H1 (cell line): ENCODE results near the gene CFAP100. TPM values are rescaled to one million over a fixed set of nuclear protein-coding genes. Genes with fewer than 3 reads are reported as not detected.

ENCODE experiments used
- CTCF ChIA-PET: fragments of 300-600 bp; sonication (Branson Sonifier 250); formaldehyde crosslinking; loops from one replicate; lab custom pipeline; 2021; ENCODE audit not compliant: partially characterized antibody; lab: Charles Lee
- POLR2A ChIA-PET: fragments of 300-600 bp; sonication (Branson Sonifier 250); formaldehyde crosslinking; loops from one replicate; lab custom pipeline; 2021; ENCODE audit warnings: inconsistent platforms; ENCODE audit not compliant: partially characterized antibody; lab: Charles Lee
- DNase-seq, 2 experiments: peaks; one replicate each; pipeline versions ENCODE4 v3.0.0 to v3.0.0-alpha.2; 2010 to 2022; ENCODE audit warnings: low spot score in 2 of 2, low read depth in 1 of 2, mixed read lengths in 1 of 2
- FAIRE-seq: peaks from 2 replicates; lab custom pipeline; 2011; peaks lifted over from hg19 to GRCh38; lab: Jason Lieb, UNC
- H2AFZ ChIP-seq: 2 replicates; pipeline ENCODE4 v1.8.1; 2012; ENCODE audit warnings: low read length, inconsistent platforms
- H2AK5ac ChIP-seq: 2 replicates; pipeline ENCODE4 v1.6.1; 2013; ENCODE audit warnings: low read depth, low read length
- H2BK120ac ChIP-seq: replicated peaks from 2 replicates; pipeline ENCODE3; 2013; ENCODE audit warnings: low read depth, low read length, inconsistent platforms
- H2BK12ac ChIP-seq: 2 replicates; pipeline ENCODE4 v1.6.1; 2013; ENCODE audit warnings: low read depth, low read length
- H2BK15ac ChIP-seq: 2 replicates; pipeline ENCODE4 v1.6.1; 2013; ENCODE audit warnings: low read length
- H2BK20ac ChIP-seq: 2 replicates; pipeline ENCODE4 v1.6.1; 2013; ENCODE audit warnings: low read length
- H2BK5ac ChIP-seq: 2 replicates; pipeline ENCODE4 v1.6.1; 2013; ENCODE audit warnings: low read depth, low read length
- H3K14ac ChIP-seq: 2 replicates; pipeline ENCODE4 v1.6.1; 2013; ENCODE audit warnings: inconsistent platforms; ENCODE audit not compliant: insufficient read length
- H3K18ac ChIP-seq: 2 replicates; pipeline ENCODE4 v1.6.1; 2013; ENCODE audit warnings: low read length; ENCODE audit errors: extremely low read depth
- H3K23ac ChIP-seq: 2 replicates; pipeline ENCODE4 v1.6.1; 2013; ENCODE audit warnings: inconsistent platforms; ENCODE audit not compliant: insufficient read length
- H3K23me2 ChIP-seq: 2 replicates; pipeline ENCODE4 v1.6.1; 2013; ENCODE audit warnings: low read depth, low read length
- H3K27ac ChIP-seq: 2 replicates; pipeline ENCODE4 v1.6.1; 2011; ENCODE audit warnings: low read depth, low read length, inconsistent platforms
- H3K27me3 ChIP-seq, 4 experiments: replicated peaks in 1 of 4; 1 replicate in 1 of 4; 2 replicates in 3 of 4; pipeline versions ENCODE4 v1.6.1 to v1.8.1; 2011 to 2013; ENCODE audit warnings: low read length in 3 of 4, mild to moderate bottlenecking in 3 of 4, inconsistent platforms in 2 of 4, mixed read lengths in 2 of 4, moderate library complexity in 1 of 4; ENCODE audit not compliant: control insufficient read depth in 3 of 4, insufficient read depth in 3 of 4; ENCODE audit errors: extremely low read depth in 1 of 4
- H3K36me3 ChIP-seq, 4 experiments: 2 replicates each; pipeline versions ENCODE4 v1.6.1 to v1.8.1; 2011 to 2013; ENCODE audit warnings: mild to moderate bottlenecking in 4 of 4, low read length in 3 of 4, moderate library complexity in 2 of 4, control low read depth in 1 of 4, inconsistent platforms in 1 of 4; ENCODE audit not compliant: insufficient read depth in 4 of 4, control insufficient read depth in 2 of 4
- H3K4ac ChIP-seq: replicated peaks from 2 replicates; pipeline ENCODE3; 2013; ENCODE audit warnings: low read length, low read depth, mixed read lengths, inconsistent platforms; ENCODE audit not compliant: insufficient read length
- H3K4me1 ChIP-seq, 4 experiments: replicated peaks in 1 of 4; 1 replicate in 1 of 4; 2 replicates in 3 of 4; pipeline versions ENCODE4 v1.6.1 to v1.8.1; 2011 to 2013; ENCODE audit warnings: low read length in 3 of 4, inconsistent platforms in 2 of 4, mixed read lengths in 1 of 4; ENCODE audit not compliant: insufficient read depth in 4 of 4, control insufficient read depth in 3 of 4
- H3K4me2 ChIP-seq, 2 experiments: 2 replicates each; pipeline versions ENCODE4 v1.6.1 to v1.8.1; 2011 to 2013; ENCODE audit warnings: low read depth in 2 of 2, low read length in 2 of 2, control low read depth in 1 of 2, inconsistent platforms in 1 of 2, mild to moderate bottlenecking in 1 of 2; ENCODE audit not compliant: insufficient read depth in 1 of 2
- H3K4me3 ChIP-seq, 4 experiments: fragments of 200-600, 300-600 bp in 1 of 4; sonication (generic), shearing (Covaris generic), sonication (Bioruptor Twin) in 1 of 4; 2 replicates each; pipeline versions ENCODE4 v1.5.1 to v1.8.1; 2011 to 2016; ENCODE audit warnings: low read length in 4 of 4, low read depth in 3 of 4, control low read depth in 2 of 4, inconsistent platforms in 2 of 4, mild to moderate bottlenecking in 2 of 4, mixed read lengths in 1 of 4, moderate library complexity in 1 of 4; ENCODE audit not compliant: insufficient read depth in 2 of 4; ENCODE audit errors: extremely low read depth in 1 of 4
- H3K56ac ChIP-seq: replicated peaks from 2 replicates; pipeline ENCODE3; 2013; ENCODE audit warnings: low read depth, mild to moderate bottlenecking, mixed read lengths, low read length, inconsistent platforms; ENCODE audit not compliant: insufficient read length
- H3K79me1 ChIP-seq: 2 replicates; pipeline ENCODE4 v1.6.1; 2013; ENCODE audit warnings: low read depth, low read length, control low read depth
- H3K79me2 ChIP-seq, 2 experiments: 2 replicates each; pipeline versions ENCODE4 v1.6.1 to v1.8.1; 2012 to 2013; ENCODE audit warnings: low read length in 2 of 2, mild to moderate bottlenecking in 2 of 2, inconsistent platforms in 1 of 2; ENCODE audit not compliant: insufficient read depth in 2 of 2, control insufficient read depth in 1 of 2
- H3K9ac ChIP-seq, 4 experiments: replicated peaks in 1 of 4; 1 replicate in 1 of 4; 2 replicates in 3 of 4; pipeline versions ENCODE4 v1.6.1 to v1.8.1; 2011 to 2013; ENCODE audit warnings: low read depth in 3 of 4, low read length in 3 of 4, control low read depth in 2 of 4, mild to moderate bottlenecking in 2 of 4, moderate library complexity in 2 of 4, inconsistent platforms in 1 of 4; ENCODE audit errors: extremely low read depth in 1 of 4
- H3K9me3 ChIP-seq, 2 experiments: 2 replicates each; pipeline versions ENCODE4 v1.6.1 to v1.8.1; 2012 to 2013; ENCODE audit warnings: mild to moderate bottlenecking in 2 of 2, moderate library complexity in 2 of 2, control low read depth in 1 of 2, inconsistent platforms in 1 of 2, low read depth in 1 of 2, low read length in 1 of 2, mixed read lengths in 1 of 2; ENCODE audit not compliant: insufficient read depth in 2 of 2
- H4K20me1 ChIP-seq, 2 experiments: replicated peaks in 1 of 2; 2 replicates each; pipeline versions ENCODE3 to v1.8.1; 2011 to 2013; ENCODE audit warnings: inconsistent platforms in 2 of 2, low read length in 2 of 2, mild to moderate bottlenecking in 1 of 2; ENCODE audit not compliant: insufficient read depth in 2 of 2, control insufficient read depth in 1 of 2
- H4K5ac ChIP-seq: 2 replicates; pipeline ENCODE4 v1.6.1; 2013; ENCODE audit warnings: low read length, low read depth, mixed read lengths, inconsistent platforms; ENCODE audit not compliant: insufficient read length
- H4K8ac ChIP-seq: 2 replicates; pipeline ENCODE4 v1.8.0; 2013; ENCODE audit warnings: mild to moderate bottlenecking, moderate library complexity, low read length, inconsistent platforms; ENCODE audit not compliant: insufficient read depth; ENCODE audit errors: extremely low read depth
- H4K91ac ChIP-seq: replicated peaks from 2 replicates; pipeline ENCODE3; 2013; ENCODE audit warnings: low read length, mixed read lengths, inconsistent platforms; ENCODE audit not compliant: insufficient read length
- RXRA ChIP-seq: IDR thresholded peaks from 2 replicates; pipeline ENCODE4 v1.6.1; 2011; ENCODE audit warnings: low read depth, mild to moderate bottlenecking, low read length, moderate library complexity; ENCODE audit not compliant: insufficient read depth
- TAF1 ChIP-seq: IDR thresholded peaks from 2 replicates; pipeline ENCODE4 v1.6.1; 2011; ENCODE audit warnings: mild to moderate bottlenecking, low read depth, low read length
- TEAD4 ChIP-seq: IDR thresholded peaks from 2 replicates; pipeline ENCODE4 v1.6.1; 2012; ENCODE audit warnings: low read depth, low read length, inconsistent platforms, mixed read lengths
- WGBS, 2 experiments: shearing (Covaris generic) in 1 of 2; methylation state at CpG; one replicate each; pipeline versions ENCODE4 v1.1.6 to v1.1.7; 2013 to 2015; ENCODE audit warnings: low lambda C conversion rate in 2 of 2, mixed read lengths in 2 of 2, inconsistent platforms in 1 of 2, low coverage in 1 of 2, missing lambda C conversion rate in 1 of 2; ENCODE audit not compliant: insufficient replicate concordance in 2 of 2, insufficient coverage in 1 of 2, insufficient read length in 1 of 2; ENCODE audit errors: extremely low coverage in 1 of 2, missing lambda C conversion rate in 1 of 2; 5-methylcytosine and 5-hydroxymethylcytosine counted together
- polyA plus RNA-seq, 7 experiments: library from polyadenylated mRNA; depleted of rRNA in 3 of 7; stranded (reverse) in 5 of 7; unstranded in 2 of 7; fragments of >200 nt in 5 of 7; fragments of 200-250 nt in 2 of 7; gene quantifications; 1 replicate in 5 of 7; 2 replicates in 1 of 7; 4 replicates in 1 of 7; pipeline versions ENCODE4 v1.2.1 to v1.2.3, GENCODE V29; 2011 to 2013; ENCODE audit warnings: missing spikeins in 2 of 7, mixed read lengths in 2 of 7
- total RNA-seq: library from RNA; stranded (reverse); fragmentation: NEBNext Ultra II Directional; extraction: Animal tissue kit (Norgen Biotek cat#: 25700); gene quantifications from 2 replicates; pipeline ENCODE4 v1.2.1, GENCODE V29; 2021
- TF ChIP-seq, protein P1 (sequence below): IDR thresholded peaks from 2 replicates; pipeline ENCODE4 v1.6.1; 2012; ENCODE audit warnings: inconsistent platforms

CFAP100 gene
- total and polyA plus RNA-seq, 2 of the 8 experiments (the other 6 are each of a cell fraction or from before 2014, with no cell fraction given) = 0.17 TPM; not detected in 1

DNA sequence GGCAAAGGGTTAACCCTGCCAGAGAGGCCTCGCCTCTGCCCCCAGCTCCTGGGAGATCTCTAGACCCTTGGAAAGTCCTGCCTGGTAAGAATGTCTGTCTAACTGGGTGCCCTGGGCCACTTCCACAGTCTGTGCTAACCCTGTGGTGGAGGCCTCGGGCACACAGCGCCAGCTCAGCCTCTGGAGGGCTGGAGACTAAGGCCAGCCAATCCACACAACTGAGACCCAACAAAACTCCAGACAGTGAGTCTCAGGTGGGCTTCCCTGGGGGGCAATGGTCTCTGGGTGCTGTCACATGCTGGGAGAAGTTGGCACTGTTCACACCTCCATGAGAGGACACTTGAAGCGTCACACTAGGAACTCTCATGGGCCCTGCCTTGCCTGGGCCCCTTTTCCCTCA, 61.5 kb downstream of the CFAP100 start:
- no peak for TF ChIP-seq TAF1
- TF ChIP-seq RXRA = no peak
- no peak for TF ChIP-seq TEAD4
- TF ChIP-seq, protein P1, sequence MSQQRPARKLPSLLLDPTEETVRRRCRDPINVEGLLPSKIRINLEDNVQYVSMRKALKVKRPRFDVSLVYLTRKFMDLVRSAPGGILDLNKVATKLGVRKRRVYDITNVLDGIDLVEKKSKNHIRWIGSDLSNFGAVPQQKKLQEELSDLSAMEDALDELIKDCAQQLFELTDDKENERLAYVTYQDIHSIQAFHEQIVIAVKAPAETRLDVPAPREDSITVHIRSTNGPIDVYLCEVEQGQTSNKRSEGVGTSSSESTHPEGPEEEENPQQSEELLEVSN = no peak
- no peak overlapping the region for H3K4me3 ChIP-seq
- no peak overlapping the region for H3K18ac ChIP-seq
- FAIRE-seq (no peak), DNase-seq (no peak)
- POLR2A ChIA-PET = interaction anchor here (1.1 to 1.4 kb wide), 2 partner anchors 9 kb away, joined by 3 to 6 read pairs; no protein-coding TSS in a partner anchor
- no peak overlapping the region for H4K91ac ChIP-seq
- peaks cover 9 to 52% (median 26%) of the 10 kb centered on the region in 4 experiments; a peak in 7 of 8 replicates for H3K36me3 ChIP-seq
- no peak overlapping the region for H3K23ac ChIP-seq
- H3K79me2 ChIP-seq = no peaks in the 10 kb centered on the region; a peak in 2 of 4 replicates
- H2BK15ac ChIP-seq = no peak overlapping the region
- no peak overlapping the region for H4K8ac ChIP-seq
- no peak overlapping the region for H2BK5ac ChIP-seq
- H3K4me2 ChIP-seq = no peak overlapping the region
- no peaks in the 10 kb centered on the region for H3K23me2 ChIP-seq
- no peak overlapping the region for H2BK20ac ChIP-seq
- WGBS, 2 experiments = 87% methylated on average over 4 of the region's 4 CpGs; no CpG with 5 or more reads in 1 of the 2 experiments
- no peaks in the 10 kb centered on the region for H3K4me1 ChIP-seq
- H2AK5ac ChIP-seq = no peak overlapping the region
- peaks cover 0 to 15% of the 10 kb centered on the region in 2 experiments for H4K20me1 ChIP-seq
- no peaks in the 10 kb centered on the region for H3K27me3 ChIP-seq
- CTCF ChIA-PET = interaction anchor here (0.6 to 1.3 kb wide), 7 partner anchors 9 to 323 kb away, joined by 3 to 8 read pairs (median 3); no protein-coding TSS in a partner anchor
- no peak overlapping the region for H3K56ac ChIP-seq
- H3K9me3 ChIP-seq = no peaks in the 10 kb centered on the region
- H2BK120ac ChIP-seq = no peak overlapping the region
- H4K5ac ChIP-seq = no peak overlapping the region
- no peak overlapping the region for H3K14ac ChIP-seq
- no peak overlapping the region for H3K4ac ChIP-seq
- H3K9ac ChIP-seq = no peak overlapping the region
- H3K27ac ChIP-seq = no peak overlapping the region
- no peak overlapping the region for H2BK12ac ChIP-seq
- H3K79me1 ChIP-seq = peaks cover 6% of the 10 kb centered on the region; the same call in 1 of the 2 replicates
- no peak overlapping the region for H2AFZ ChIP-seq
